ENCODE measurements around the gene IL6ST.

- TF ChIP-seq CTCF (IDR thresholded peaks at IDR 0.05) (no peak), POLR2A (IDR thresholded peaks at IDR 0.05) (no peak)
Measured at GRCh38 chr5:55986931-55987330, 7.8 kb downstream of the IL6ST start.
